GM19193 (cell line): ENCODE data around the gene GAK.

ENCODE experiments used
- POLR2A ChIP-seq: IDR thresholded peaks from 4 replicates; pipeline ENCODE4 v1.6.1; 2011; ENCODE audit not compliant: insufficient read depth, insufficient read length; ENCODE audit errors: extremely low read depth

The GAK gene

GRCh38 chr4:833731-834367, 98.3 kb downstream of the GAK start:
- TF ChIP-seq POLR2A = no peak

DNA sequence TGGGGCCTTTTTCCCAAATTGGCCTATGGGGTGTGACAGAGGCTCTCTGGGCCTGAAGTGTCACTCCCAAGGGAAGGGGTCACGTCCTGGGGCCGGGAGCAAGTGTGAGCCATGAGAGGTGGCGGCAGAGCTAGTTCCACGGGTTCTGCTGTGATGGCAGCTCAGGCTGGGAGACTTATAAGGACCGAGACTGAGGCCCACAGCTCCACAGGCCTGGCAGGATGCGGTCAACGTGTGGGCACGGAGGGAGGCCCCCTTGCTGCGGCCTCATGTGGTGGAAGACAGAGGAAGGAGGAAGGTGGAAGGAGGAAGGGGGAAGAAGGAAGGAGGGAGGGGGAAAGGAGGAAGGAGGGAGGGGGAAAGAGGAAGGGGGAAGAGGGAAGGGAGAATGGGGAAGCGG, 99.0 kb downstream of the GAK start:
- TF ChIP-seq POLR2A = no peak

GRCh38 chr4:832536-832935, 99.6 kb downstream of the GAK start:
- no peak for TF ChIP-seq POLR2A

- TF ChIP-seq POLR2A = no peak
These were observed 100.0 kb downstream of the GAK start for GRCh38 chr4:832108-832507.

DNA sequence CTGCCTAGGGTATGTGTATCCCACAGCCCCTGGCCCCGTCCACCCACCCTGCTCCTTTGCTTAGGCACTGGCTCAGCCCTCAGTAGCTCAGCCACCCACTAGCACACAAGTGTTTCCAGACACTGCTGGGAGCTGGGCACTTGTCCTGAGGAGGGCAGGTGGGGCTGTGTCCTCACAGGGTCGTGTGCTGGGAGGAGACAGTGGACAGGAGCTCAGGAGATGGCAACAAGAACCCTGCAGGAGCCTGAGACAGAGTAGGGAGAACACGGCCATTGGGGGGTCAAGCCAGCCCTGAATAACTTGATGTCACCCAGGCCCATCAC, 100.7 kb downstream of the GAK start:
- no peak for TF ChIP-seq POLR2A

- no peak for TF ChIP-seq POLR2A
These were observed 101.3 kb downstream of the GAK start for GRCh38 chr4:830601-831482.

GRCh38 chr4:829761-830600, 102.1 kb downstream of the GAK start:
- no peak for TF ChIP-seq POLR2A

- no peak for TF ChIP-seq POLR2A
These were observed 102.8 kb downstream of the GAK start for GRCh38 chr4:829291-829690.

DNA sequence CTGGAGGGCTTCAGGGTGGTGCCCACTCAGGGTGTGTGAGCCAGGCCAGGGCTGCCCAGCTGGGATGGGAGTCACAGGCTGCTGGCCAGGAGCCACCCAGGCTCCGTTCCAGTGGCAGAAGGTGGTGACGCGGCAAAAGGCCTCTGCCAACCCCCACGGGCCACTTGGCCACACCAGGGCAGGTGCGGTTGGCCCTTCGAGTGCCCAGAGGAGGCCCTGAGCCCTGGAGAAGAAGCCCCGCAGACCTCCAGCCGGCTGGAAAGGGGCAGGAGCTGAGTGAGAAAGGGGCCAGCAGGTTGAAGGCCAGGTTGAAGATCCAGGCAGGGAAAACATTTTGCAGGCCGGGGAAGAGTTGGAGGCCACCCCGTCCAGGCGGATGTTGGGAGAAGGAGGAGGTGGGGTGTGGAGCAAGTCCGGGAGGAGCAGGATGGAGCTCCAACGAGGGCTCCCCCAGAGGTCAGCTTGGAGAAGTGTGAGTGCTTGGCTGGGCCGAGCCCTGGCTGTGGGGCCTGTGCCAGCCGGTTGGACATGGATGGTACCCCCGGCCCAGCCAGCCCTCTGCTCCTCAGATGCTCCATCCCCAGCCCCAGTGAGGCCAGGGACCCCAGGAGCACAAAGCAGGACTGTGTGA, 103.4 kb downstream of the GAK start:
- no peak for TF ChIP-seq POLR2A

DNA sequence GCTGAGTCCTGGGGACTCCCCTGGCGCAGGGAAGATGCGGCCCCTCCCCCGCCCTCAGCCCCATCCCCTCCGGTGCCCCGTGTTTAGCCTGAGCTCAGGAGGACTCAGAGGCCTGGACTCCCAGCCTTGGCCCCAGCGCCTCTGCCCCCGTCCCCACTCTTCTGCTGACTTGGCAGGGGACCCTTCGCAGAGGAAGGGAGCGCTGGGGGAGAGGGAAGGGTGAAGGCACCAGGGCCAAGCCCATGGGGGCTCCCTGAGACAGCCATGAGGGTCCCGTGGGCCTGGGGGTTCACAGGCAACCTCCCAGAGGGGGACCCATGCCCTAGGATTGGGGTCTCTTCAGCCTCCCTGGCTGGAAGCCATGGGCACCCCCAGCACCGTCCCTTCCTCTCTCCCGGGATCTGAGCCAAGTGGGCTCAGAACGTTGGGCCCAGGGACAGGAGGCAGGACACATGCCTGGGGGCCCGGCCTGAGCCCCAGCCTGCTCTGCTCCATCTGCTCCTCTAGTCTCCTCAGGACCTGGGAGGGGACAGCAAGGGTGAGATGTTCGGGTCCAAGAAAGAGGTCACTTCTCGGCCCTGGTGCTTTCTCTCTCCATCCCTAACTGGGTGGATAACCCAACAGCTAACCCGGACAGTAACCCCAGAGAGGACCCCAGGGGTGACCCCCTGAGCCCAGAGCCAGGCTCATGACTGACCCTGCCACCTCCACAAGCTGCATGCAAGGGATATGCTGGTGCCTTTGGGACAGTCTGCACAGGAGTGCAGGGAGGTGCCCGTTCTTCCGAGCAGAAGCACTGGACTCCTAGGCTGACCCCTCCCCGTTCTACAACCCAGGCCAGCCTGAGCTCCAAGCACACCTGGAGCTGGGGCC, 104.7 kb downstream of the GAK start:
- TF ChIP-seq POLR2A = no peak

- TF ChIP-seq POLR2A = no peak
These were observed 105.5 kb downstream of the GAK start for GRCh38 chr4:826508-827208.

GRCh38 chr4:825971-826330, 106.2 kb downstream of the GAK start, which contains the start of gene CPLX1:
CPLX1 (minus strand) TSS chr4:826129; CDS start chr4:824522, 1,607 bp downstream.
- TF ChIP-seq POLR2A = no peak
